Esophagus (tissue), 2 donors: Measurements from ENCODE around the gene ST14. TPM values are rescaled to one million over a fixed set of nuclear protein-coding genes. Genes with fewer than 3 reads are reported as not detected.
"Not testable (repeated sequence)": the region's sequence is repeated elsewhere in the genome, so short reads cannot be mapped to it uniquely, and the experiment has no call there.

Source experiments
- H3K27ac ChIP-seq, 2 donors: one replicate each; pipeline ENCODE4 v1.5.1; 2013; ENCODE audit warnings: low read depth in 2 of 2, mild to moderate bottlenecking in 2 of 2, inconsistent platforms in 1 of 2, low read length in 1 of 2, moderate library complexity in 1 of 2
- H3K27me3 ChIP-seq, 2 donors: one replicate each; pipeline ENCODE4 v1.6.1; 2013; ENCODE audit warnings: low read length in 2 of 2, control low read depth in 1 of 2, mild to moderate bottlenecking in 1 of 2; ENCODE audit not compliant: insufficient read depth in 2 of 2, control insufficient read depth in 1 of 2
- H3K36me3 ChIP-seq, 2 donors: one replicate each; pipeline ENCODE4 v1.6.1; 2013; ENCODE audit warnings: low read length in 1 of 2; ENCODE audit not compliant: control insufficient read depth in 2 of 2, insufficient read depth in 2 of 2
- H3K4me1 ChIP-seq, 2 donors: one replicate each; pipeline ENCODE4 v1.6.1; 2013; ENCODE audit warnings: low read length in 1 of 2; ENCODE audit not compliant: control insufficient read depth in 2 of 2, insufficient read depth in 2 of 2
- H3K4me3 ChIP-seq, 2 donors: one replicate each; pipeline ENCODE4 v1.5.1; 2013; ENCODE audit warnings: low read length in 2 of 2, mild to moderate bottlenecking in 2 of 2, low read depth in 1 of 2, moderate library complexity in 1 of 2
- H3K9me3 ChIP-seq, 2 donors: one replicate each; pipeline ENCODE4 v1.6.1; 2013; ENCODE audit warnings: mild to moderate bottlenecking in 2 of 2, low read depth in 1 of 2, low read length in 1 of 2, moderate library complexity in 1 of 2; ENCODE audit not compliant: control insufficient read depth in 2 of 2, insufficient read depth in 1 of 2
- WGBS, 2 donors: extraction: QIAGEN DNeasy Blood & Tissue Kit; methylation state at CpG; one replicate each; pipeline ENCODE4 v1.1.7; 2013; 5-methylcytosine and 5-hydroxymethylcytosine counted together
- polyA plus RNA-seq, 2 donors: library from polyadenylated mRNA; stranded (reverse); fragments of 200-250 nt; gene quantifications; one replicate each; pipeline ENCODE4 v1.2.3, GENCODE V29; 2013
- donor health status: healthy with polysubstance abuse.
- donor health status: Bipolar disorder and iron deficiency.

The ST14 gene
- polyA plus RNA-seq, 2 donors, result 69.6 to 86.4 TPM

DNA sequence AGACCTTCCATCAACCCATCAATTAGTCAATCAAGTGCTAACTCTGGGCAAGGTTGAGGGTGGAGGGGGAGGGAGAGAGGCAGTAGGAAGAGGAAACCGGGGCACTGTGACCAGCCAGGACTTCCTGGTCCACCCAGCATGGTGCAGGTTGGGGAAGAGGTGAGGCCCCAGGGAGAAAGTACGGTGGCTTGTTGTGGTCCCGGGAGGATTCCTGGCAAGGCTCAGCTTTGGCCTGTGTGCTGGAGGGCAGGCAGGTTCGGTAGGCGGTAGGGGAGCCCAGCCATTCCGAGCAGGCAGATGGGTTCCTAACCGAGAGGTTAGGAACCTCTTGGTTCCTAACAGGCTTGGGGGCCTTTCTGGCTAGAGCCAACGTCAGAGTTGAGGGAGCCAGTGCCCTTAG is 10.8 kb downstream of the ST14 start:
- 73 to 77% methylated on average over 8 of the region's 8 CpGs for WGBS, 2 donors
- Histone ChIP-seq H3K9me3 (no peaks in the 10 kb centered on the region), H3K27me3 (no peaks in the 10 kb centered on the region), H3K4me1 (peaks cover 0 to 11% of the 10 kb centered on the region in 2 donors), H3K27ac (peak overlapping the region in 1 of 2 donors; percentile 47), H3K36me3 (no peaks in the 10 kb centered on the region), H3K4me3 (no peak overlapping the region)

DNA sequence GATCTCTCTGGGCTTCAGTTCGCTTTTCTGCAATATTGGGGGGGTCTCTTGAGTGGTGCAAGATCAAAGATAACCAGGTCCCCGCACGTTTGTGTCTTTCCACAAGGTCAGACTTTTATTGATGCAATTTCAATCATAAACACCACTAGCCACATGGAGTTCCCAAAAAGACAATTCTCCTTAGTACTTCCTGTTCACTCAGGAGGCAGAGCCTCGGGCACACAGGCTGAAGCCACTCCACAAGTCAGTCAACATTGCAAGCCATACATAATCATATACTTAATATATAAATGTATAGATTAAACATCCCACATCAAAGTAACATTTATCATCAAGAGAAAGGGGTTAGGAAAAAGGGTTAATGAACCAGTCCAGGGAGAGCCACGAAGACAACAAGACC is 12.0 kb downstream of the ST14 start:
- no peaks in the 10 kb centered on the region for H3K9me3 ChIP-seq
- no peak overlapping the region for H3K4me3 ChIP-seq
- H3K36me3 ChIP-seq, result no peaks in the 10 kb centered on the region
- WGBS, 2 donors, result 36 to 37% methylated on average over 5 of the region's 5 CpGs
- H3K27ac ChIP-seq, result no peak overlapping the region
- H3K27me3 ChIP-seq, result no peaks in the 10 kb centered on the region
- peaks cover 0 to 8% of the 10 kb centered on the region in 2 donors for H3K4me1 ChIP-seq

DNA sequence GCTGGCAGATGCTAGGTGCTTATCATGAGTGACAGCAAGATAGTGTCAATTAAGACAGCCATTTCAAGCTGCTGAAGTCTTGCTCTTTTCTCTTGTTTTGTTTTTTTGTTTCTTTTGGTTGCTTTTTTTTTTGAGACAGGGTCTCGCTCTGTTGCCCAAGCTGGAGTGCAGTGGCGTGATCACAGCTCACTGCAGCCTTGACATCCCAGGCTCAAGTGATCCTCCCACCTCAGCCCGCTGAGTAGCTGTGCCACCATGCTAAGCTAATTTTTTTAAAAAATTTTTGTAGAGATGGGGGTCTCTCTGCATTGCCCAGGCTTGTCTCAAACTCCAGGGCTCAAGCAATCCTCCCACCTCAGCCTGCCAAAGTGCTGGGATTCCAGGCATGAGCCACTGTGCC is 12.4 kb downstream of the ST14 start:
- H3K9me3 ChIP-seq, H3K27ac ChIP-seq, H3K4me3 ChIP-seq, H3K4me1 ChIP-seq, H3K27me3 ChIP-seq, H3K36me3 ChIP-seq: not testable (repeated sequence)
- 76 to 86% methylated on average over 3 of the region's 3 CpGs for WGBS, 2 donors

DNA sequence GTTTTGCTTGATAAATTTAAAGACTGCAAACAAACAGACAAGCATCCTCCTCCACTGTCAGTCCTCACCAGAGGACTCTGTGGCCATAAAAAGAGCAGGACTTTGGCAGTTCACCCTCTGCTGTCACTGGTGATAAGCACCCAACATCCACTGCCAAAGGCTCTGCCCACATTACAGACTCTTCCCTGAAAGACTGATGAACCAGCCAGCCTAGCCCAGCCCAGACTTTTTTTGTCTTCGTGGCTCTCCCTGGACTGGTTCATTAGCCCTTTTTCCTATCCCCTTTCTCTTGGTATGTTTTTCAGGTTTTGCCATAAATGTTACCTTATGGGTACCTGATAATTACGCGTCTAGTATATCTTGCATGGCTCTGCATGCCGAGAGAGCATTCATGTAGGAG is 15.1 kb downstream of the ST14 start:
- 96% methylated on average over 4 of the region's 4 CpGs for WGBS, 2 donors
- Histone ChIP-seq H3K36me3 (no peaks in the 10 kb centered on the region), H3K27me3 (no peaks in the 10 kb centered on the region), H3K4me1 (peaks cover 0 to 25% of the 10 kb centered on the region in 2 donors), H3K4me3 (no peak overlapping the region), H3K9me3 (no peaks in the 10 kb centered on the region), H3K27ac (no peak overlapping the region)

DNA sequence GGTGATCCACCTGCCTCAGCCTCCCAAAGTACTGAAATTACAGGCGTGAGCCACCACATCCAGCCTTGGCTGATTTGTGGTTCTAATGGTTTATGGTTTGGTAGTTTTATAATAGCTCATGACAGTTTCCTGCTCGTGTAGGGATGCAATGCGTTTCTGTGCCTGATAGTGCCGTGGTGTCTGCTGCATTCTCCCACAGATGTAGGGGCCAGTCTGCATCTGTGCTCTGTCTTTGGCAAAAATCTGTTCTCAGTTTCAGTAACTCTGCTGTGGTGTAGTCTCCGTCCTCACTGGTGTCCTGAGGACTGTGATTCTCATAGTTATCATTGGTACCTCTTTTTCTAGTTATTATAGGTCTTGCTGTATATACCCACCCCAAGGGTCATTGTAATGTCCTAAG is 16.3 kb downstream of the ST14 start:
- Histone ChIP-seq H3K4me1 (peaks cover 0 to 28% of the 10 kb centered on the region in 2 donors), H3K36me3 (no peaks in the 10 kb centered on the region), H3K27me3 (no peaks in the 10 kb centered on the region), H3K27ac (no peak overlapping the region), H3K9me3 (no peaks in the 10 kb centered on the region), H3K4me3 (no peak overlapping the region)
- 86 to 87% methylated on average over 5 of the region's 5 CpGs for WGBS, 2 donors

DNA sequence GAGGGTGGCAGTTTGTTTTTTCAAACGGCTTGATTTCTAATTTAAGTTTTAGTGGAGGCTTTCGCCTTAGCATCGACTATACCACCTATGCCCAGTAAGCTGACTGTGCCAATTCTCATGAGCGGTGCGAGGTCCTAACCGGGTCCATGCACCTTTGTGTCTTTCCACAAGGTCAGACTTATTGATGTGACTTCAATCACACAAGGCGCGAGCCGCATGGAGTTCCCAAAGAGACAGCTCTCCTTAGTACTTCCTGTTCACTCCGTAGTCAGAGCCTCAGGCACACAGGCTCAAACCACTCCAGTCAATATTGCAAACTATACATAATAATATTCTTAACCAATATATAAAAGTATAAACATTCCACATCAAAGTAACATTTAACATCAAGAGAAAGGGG is 18.2 kb downstream of the ST14 start:
- WGBS, 2 donors, result 80 to 89% methylated on average over 10 of the region's 10 CpGs
- Histone ChIP-seq H3K27ac (no peak overlapping the region), H3K4me1 (peaks cover 0 to 30% of the 10 kb centered on the region in 2 donors)

DNA sequence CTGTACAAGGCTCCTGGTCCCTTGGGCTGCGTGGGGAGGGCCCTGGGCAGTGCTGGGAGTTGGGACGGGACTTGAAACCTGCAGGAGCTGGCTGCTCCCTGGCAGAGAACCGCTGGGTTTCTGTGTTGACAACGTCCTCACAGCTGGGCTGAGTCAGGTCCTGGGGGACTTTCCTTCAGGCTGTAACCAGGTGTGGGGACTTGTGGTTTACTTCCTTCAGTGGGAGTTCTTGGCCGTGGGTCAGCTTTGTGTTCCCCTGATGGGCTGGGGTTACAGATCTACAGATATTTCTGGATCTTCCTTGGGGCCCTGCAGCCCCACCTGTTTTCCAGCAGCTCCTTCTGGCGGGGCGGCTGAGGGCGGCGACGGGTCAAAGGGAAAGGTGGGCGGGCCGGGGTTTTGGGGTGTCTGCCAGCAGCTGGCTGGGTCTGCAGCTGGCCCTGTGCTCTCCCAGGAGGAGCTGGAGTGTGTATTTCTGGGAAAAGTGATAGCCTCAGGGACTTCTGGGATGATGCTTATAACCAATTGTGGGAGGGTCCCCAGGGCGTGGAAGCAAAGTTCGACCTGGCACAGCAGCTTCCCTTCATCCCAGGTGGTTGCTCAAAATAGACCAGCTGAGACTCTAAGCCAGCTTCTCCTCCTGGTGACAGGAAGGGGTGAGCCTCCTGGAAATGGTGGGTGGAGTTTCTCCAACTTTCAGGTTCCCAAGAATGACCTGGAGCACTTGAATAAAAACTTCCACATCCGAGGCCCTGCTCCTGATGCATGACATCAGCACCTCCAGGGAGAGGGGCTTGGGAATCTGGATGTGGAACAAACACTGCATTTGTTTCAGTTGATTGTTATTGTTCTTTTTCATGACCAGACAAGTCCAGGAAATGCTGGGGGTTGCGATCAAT is 19.1 kb downstream of the ST14 start:
- no peaks in the 10 kb centered on the region for H3K27me3 ChIP-seq
- peaks cover 0 to 30% of the 10 kb centered on the region in 2 donors for H3K4me1 ChIP-seq
- H3K9me3 ChIP-seq, result no peaks in the 10 kb centered on the region
- no peaks in the 10 kb centered on the region for H3K36me3 ChIP-seq
- H3K4me3 ChIP-seq, result no peak overlapping the region
- H3K27ac ChIP-seq, result peak overlapping the region; percentile 89 to 91
- WGBS, 2 donors, result 34 to 35% methylated on average over 16 of the region's 16 CpGs

More for the DNA sequence above, 18.2 kb downstream of the ST14 start:
- Histone ChIP-seq H3K9me3 (no peaks in the 10 kb centered on the region), H3K36me3 (no peaks in the 10 kb centered on the region), H3K27me3 (no peaks in the 10 kb centered on the region), H3K4me3 (no peak overlapping the region)

DNA sequence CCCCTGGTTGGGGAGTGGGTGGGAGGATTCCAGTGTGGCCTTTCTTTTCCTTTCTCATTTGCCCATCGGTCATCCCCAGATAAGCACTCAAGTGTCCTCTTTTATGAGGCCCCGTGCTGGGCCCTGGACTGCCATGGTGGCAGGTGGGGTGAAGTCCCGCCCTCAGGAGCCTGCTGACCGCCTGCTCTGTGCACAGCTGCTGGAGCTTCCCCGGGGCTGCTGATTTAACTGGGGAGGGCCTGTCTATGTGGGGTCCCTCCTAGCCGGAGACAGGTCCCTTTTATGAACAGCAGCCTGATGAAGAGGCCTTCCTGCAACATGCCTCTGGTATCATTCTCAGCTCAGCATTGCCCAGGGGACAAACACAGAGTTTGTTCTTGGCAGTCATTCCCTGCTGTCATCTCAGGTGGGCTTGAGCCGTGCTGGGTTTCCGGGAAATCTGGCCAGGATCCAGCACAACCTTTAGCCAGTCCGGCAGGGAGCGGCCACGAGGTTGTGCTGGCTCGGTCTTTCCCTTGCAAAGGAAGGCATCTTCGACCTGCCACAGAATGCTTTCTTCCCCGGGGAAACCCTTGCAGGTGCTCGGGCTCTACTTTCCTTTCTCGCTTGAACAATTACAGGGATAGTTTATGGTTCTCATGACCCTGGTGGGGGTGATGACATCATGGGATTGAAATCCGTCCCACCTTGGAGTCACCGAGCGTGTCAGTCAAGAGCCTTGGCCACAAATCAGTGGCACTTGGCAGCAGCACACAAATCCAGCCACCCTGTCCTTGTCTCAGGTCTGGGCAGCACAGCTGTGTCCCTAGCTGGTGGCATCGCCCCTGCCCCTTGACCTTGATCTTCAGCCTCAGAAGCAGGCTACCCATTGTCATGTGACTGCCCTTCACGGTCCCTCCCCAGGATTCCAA is 20.1 kb downstream of the ST14 start:
- WGBS, 2 donors, result 58 to 72% methylated on average over 21 of the region's 21 CpGs

DNA sequence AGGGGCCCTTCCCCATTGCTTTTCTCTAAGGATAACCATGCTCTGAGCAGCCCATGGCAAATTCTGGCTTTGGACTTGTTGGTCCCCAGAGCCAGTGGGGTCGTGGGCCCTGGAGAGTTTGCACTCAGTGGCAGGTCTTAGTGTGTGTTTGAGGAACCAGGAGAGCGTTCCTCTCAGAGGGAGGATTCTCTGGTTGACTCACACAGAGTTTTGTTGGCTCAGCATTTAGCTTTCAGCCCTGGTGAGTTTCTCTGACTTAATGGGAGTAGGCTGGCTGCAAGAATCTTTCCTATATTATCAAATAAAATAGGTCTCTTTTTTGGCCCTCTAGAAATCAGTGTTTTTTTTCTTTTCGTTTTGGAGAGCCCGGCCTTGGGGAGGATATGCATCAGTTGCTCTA is 20.9 kb downstream of the ST14 start:
- H3K4me3 ChIP-seq, result no peak overlapping the region
- H3K4me1 ChIP-seq, result peaks cover 0 to 30% of the 10 kb centered on the region in 2 donors
- 50 to 55% methylated on average over 4 of the region's 4 CpGs for WGBS, 2 donors
- peak overlapping the region; percentile 89 to 98 for H3K27ac ChIP-seq
- H3K9me3 ChIP-seq, result no peaks in the 10 kb centered on the region
- H3K27me3 ChIP-seq, result no peaks in the 10 kb centered on the region
- H3K36me3 ChIP-seq, result no peaks in the 10 kb centered on the region

More for the DNA sequence above, 20.1 kb downstream of the ST14 start:
- H3K4me3 ChIP-seq, result no peak overlapping the region
- no peaks in the 10 kb centered on the region for H3K36me3 ChIP-seq
- H3K9me3 ChIP-seq, result no peaks in the 10 kb centered on the region
- peaks cover 0 to 30% of the 10 kb centered on the region in 2 donors for H3K4me1 ChIP-seq
- no peaks in the 10 kb centered on the region for H3K27me3 ChIP-seq
- peak overlapping the region; percentile 89 to 91 for H3K27ac ChIP-seq
